Fibroblast of skin of abdomen (primary cell): ENCODE results near the gene CD63.

Source experiments
- DNase-seq: peaks from one replicate; pipeline ENCODE4 v3.0.0-alpha.2; 2013

The CD63 gene

DNA sequence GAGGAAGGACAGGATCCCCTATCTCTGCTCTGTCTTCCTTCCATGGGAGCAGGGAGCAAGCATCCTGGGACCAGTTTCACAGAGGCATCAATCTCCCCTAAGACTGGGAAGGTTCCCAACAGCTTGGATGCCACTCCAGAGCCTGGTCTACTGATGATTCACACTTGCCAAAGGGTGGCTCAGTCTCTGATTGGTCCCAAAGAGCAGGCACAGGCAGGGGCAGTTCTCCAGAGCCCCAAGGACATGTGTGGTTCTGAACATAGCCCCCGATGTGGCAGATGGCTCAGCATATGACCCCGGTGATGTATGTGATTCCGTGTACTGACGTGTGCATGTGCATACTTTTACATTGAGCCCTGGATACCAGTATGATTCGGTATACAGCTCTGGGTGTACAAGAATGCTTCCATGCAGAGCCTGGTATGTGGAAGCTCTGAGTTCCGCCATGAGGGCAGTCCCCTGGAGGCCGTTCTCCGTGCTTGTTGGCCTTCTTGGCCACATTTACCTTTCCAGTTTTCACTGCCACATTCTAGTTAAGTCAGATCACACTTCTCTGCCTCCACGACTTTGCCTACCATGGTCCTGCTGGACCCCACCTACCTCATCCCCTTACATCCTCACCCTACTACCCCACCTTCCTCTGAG, 42.3 kb downstream of the CD63 start:
- DNase-seq, result no peak

DNA sequence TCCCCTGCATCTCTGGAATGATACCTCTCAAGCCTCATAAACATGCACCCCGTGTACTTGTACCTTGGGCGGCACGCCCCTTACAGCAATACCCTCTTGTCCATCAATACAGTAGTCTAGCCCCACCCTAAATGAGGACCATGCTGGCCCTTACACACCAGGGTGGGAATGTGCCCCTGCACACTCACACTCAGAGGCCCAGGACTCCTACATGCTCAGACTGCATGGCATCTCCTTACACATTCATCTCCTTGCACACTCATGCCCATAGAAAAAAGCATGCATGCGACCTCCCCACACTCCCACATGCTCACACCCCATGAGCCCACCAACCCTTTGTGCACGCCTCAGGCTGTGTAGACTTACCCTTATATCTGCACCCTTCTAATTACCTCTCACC, 43.1 kb downstream of the CD63 start:
- DNase-seq, result no peak

DNA sequence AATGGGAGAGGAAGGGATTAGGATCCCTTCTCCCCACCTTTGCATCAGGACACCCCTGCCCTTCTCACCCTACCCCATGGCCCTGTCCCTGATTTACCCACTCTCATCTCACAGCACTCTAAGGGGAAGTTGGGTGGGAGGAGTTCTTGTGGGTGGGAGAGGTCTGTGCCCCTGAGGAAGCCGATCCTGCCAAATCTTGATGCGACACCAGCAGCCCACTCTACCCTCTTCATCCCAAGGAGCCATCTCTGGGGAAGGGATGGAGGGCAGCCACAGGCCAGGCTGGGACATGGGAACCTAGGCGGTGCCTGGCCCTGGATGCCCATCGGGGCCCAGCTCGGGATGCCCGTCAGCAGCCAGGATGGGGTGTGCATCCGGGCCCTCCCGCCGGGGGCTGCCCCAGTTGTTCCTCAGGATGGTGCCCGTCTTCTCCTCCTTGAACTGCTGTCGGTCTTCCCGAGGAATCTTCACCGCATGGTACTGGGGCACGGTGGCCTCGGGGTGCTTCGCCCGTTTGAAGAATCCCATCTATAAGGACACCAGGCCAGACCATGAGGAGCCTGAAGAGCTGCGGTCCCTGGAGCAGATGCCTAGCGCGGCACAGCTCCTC, 43.9 kb downstream of the CD63 start:
- no peak for DNase-seq

DNA sequence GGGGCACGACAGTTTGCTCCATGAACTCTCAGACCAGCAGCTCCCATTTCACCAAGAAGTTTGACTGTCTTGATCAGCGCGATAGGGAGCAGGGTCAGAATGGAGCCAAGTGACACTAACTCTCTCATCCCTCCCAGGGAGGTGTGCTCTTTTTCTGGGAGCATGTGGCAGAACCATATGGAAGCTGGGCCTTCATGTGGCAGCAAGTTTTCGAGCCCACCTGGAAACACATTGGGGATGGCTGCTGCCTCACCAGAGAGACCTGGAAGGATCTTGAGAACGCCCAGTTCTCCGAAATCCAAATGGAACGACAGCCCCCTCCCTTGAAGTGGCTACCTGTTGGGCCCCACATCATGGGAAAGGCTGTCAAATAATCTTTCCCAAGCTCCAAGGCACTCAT, 45.1 kb downstream of the CD63 start:
- no peak for DNase-seq

DNA sequence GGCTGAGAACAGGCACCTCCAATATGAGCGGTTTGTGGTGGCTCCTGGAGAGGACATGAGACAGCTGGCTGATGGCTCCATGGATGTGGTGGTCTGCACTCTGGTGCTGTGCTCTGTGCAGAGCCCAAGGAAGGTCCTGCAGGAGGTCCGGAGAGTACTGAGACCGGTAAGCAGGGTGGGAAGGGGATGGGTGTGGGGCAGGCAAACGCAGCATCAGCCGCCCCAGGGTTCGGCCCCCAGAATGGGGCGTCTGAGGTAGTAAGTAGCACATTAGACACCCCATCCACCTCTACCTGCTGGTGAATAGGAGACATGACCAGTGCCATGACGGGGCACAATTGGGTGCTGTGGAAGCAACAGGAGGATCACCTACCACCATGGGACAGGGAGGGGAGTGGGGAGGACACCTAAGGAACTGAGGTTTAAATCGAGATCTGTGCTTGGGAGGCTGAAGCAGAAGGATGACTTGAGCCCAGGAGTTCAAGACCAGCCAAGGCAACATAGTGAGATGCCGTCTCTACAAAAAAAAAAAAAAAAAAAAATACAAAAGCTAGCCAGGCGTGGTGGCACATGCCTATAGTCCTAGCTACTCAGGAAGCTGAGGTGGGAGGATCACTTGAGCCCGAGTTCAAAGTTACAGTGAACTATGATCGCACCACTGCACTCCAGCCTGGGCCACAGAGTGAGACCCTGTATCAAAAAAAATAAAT, 46.6 kb downstream of the CD63 start:
- DNase-seq, result no peak

DNA sequence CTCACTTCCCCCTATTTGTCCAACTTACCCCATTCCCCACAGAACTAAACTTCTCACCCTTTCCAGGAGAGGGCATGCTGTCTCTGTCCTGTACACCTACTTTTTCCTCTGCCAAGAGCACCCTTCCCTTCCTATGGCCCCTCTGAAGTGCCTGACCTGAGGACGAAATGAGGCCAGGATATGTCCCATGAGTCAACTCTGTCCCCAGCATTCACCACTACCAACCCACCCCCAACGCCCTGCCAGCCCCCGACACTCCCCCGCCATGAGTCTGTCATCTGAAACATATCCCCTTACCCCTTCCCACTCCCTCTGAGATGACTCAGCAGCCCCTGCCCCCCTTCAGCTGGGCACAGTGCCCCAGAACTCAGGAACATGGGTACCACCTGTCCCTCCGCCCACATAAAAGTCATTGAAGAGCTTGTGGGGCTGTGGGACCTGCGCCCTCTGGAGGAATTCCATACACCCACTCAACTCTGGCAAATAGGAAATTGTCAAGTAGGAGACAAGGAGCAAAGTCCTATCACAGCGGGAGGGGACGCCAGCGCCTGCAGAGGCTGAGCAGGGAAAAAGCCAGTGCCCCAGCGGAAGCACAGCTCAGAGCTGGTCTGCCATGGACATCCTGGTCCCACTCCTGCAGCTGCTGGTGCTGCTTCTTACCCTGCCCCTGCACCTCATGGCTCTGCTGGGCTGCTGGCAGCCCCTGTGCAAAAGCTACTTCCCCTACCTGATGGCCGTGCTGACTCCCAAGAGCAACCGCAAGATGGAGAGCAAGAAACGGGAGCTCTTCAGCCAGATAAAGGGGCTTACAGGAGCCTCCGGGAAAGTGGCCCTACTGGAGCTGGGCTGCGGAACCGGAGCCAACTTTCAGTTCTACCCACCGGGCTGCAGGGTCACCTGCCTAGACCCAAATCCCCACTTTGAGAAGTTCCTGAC, 47.4 kb downstream of the CD63 start:
- peak; percentile 20 for DNase-seq

DNA sequence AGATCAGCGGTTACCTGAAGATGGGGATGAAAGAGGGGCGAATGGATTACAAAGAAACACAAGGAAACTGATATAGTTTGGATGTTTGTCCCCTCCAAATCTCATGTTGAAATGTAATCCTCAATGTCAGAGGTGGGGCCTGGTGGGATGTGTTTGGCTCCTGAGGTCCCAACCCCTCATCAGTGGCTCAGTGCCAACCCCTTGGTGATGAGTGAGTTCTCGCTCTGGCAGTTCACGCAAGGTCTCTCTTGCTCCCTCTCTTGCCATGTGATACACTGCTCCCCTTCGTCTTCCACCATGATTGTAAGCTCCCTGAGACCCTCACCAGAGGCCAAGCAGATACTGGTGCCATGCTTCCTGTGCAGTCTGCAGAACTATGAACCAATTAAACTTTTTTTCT, 49.1 kb downstream of the CD63 start:
- no peak for DNase-seq

DNA sequence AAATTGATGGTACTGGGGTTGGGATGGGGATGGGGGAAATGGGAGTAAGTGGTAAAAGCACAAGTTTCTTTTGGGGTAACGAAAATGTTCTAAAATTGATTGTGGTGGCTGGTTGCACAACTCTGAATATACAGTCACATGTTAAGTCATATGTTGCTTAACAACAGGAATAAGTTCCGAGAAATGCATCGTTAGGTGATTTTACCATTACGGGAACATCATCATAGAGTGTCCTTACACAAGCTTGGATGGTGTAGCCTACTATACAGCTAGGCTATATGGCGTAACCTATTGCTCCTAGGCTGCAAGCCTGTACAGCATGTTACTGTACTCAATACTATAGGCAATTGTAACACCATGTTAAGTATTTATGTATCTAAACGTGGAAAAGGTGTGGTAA, 52.1 kb downstream of the CD63 start:
- DNase-seq, result no peak

DNA sequence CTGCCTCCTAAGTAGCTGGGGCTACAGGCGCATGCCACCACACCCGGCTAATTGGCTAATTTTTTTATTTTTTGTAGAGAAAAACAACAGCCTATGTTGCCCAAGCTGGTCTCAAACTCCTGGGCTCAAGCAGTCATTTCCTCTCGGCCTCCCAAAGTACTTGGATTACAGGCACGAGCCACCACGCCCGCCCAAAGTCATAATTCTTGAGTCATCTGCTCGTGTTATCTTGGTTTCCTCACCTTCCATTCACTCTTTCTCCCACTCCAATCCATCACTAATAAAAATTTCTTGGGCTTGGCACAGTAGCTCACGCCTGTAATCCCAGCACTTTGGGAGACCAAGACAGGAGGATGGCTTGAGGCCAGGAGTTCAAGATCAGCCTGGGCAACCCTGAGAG, 53.1 kb downstream of the CD63 start:
- DNase-seq, result no peak
